Right lobe of liver (tissue), 4 donors: ENCODE results near the gene LRCH1.

Experiments used
- CTCF ChIP-seq, 4 donors: fragments of 200-600 bp in 3 of 4; fragments of 450-650 bp in 1 of 4; IDR thresholded peaks; one replicate each; pipeline versions ENCODE4 v1.5.1 to v1.8.0; 2016 to 2022; ENCODE audit warnings: antibody characterized with exemption in 4 of 4, mild to moderate bottlenecking in 2 of 4
- POLR2A ChIP-seq: fragments of 450-650 bp; IDR thresholded peaks from one replicate; pipeline ENCODE4 v1.6.1; 2017; ENCODE audit warnings: antibody characterized with exemption, mild to moderate bottlenecking
- donor health status: DM: no; HTN: no; CAD: no.
- donor health status: DM: no; HTN: no; CAD: no.
- donor health status: DM: no; HTN: yes; CAD: no.

- TF ChIP-seq CTCF (IDR thresholded peaks at IDR 0.05) = no peak
- no peak for TF ChIP-seq POLR2A
These were observed 2.9 kb downstream of the LRCH1 start for GRCh38 chr13:46555722-46556417.
